GM23338 (cell line): ENCODE measurements around the gene ANKRD27.

Source experiments
- CREB1 ChIP-seq: fragments of 250-450 bp; sonication (Bioruptor Pico); IDR thresholded peaks from 2 replicates; pipeline ENCODE4 v1.5.0; 2020; ENCODE audit warnings: low read depth, mild to moderate bottlenecking, moderate library complexity
- CTCF ChIP-seq, 2 experiments: fragments of 200-600 bp in 1 of 2; sonication (generic) in 1 of 2; conservative IDR thresholded peaks; 2 replicates each; pipeline versions ENCODE4 v1.5.1 to v1.6.1; 2016 to 2017; ENCODE audit warnings: antibody characterized with exemption in 2 of 2, low read depth in 2 of 2, mild to moderate bottlenecking in 2 of 2, moderate library complexity in 1 of 2
- ETS1 ChIP-seq: IDR thresholded peaks from 2 replicates; pipeline ENCODE4 v1.6.1; 2016; ENCODE audit warnings: antibody characterized with exemption
- EZH2 ChIP-seq: fragments of 200-600 bp; sonication (generic); IDR thresholded peaks from one replicate; pipeline ENCODE4 v1.8.0; 2017; ENCODE audit warnings: antibody characterized with exemption, mild to moderate bottlenecking, low read depth; ENCODE audit not compliant: unreplicated experiment
- EZH2phosphoT487 ChIP-seq: fragments of 200-600 bp; sonication (generic); IDR thresholded peaks from one replicate; pipeline ENCODE4 v1.8.1; 2018; ENCODE audit warnings: antibody characterized with exemption; ENCODE audit not compliant: unreplicated experiment
- JUNB ChIP-seq: IDR thresholded peaks from one replicate; pipeline ENCODE4 v1.6.1; 2016; ENCODE audit warnings: antibody characterized with exemption; ENCODE audit not compliant: unreplicated experiment
- POLR2AphosphoS5 ChIP-seq: IDR thresholded peaks from 2 replicates; pipeline ENCODE4 v1.6.1; 2016; ENCODE audit warnings: antibody characterized with exemption, low read depth
- REST ChIP-seq: IDR thresholded peaks from one replicate; pipeline ENCODE4 v1.6.1; 2018; ENCODE audit warnings: antibody characterized with exemption; ENCODE audit not compliant: unreplicated experiment
- ZNF114 ChIP-seq: fragments of 250-450 bp; sonication (Bioruptor Pico); IDR thresholded peaks from 2 replicates; pipeline ENCODE4 v1.5.0; 2020; ENCODE audit warnings: mild to moderate bottlenecking, moderate library complexity
- ZNF331 ChIP-seq: fragments of 250-450 bp; sonication (Bioruptor Pico); IDR thresholded peaks from 2 replicates; pipeline ENCODE4 v1.5.0; 2020; ENCODE audit warnings: low read depth, mild to moderate bottlenecking, moderate library complexity
- ZNF462 ChIP-seq: fragments of 250-450 bp; sonication (Bioruptor Pico); IDR thresholded peaks from 2 replicates; pipeline ENCODE4 v1.5.0; 2020; ENCODE audit warnings: mild to moderate bottlenecking, moderate library complexity

GRCh38 chr19:32674931-32675719 is at the start of gene ANKRD27:
- no peak for TF ChIP-seq CTCF (conservative IDR thresholded peaks at IDR 0.05; ENCODE audit: low read depth in 2 of 2)
- TF ChIP-seq ZNF331: no peak
- no peak for TF ChIP-seq EZH2
- peak; percentile 85 for TF ChIP-seq POLR2AphosphoS5
- TF ChIP-seq CREB1 (CRISPR knock-in tag): peak; percentile 62; the same call in 1 of the 2 replicates
- no peak for TF ChIP-seq ZNF462 (CRISPR knock-in tag)
- TF ChIP-seq REST: no peak
- TF ChIP-seq JUNB: no peak
- TF ChIP-seq EZH2phosphoT487: no peak
- TF ChIP-seq ZNF114 (CRISPR knock-in tag): no peak
- TF ChIP-seq ETS1: no peak
